ENCODE data around the gene SLC30A4. TPM values are rescaled to one million over a fixed set of nuclear protein-coding genes. Genes with fewer than 3 reads are reported as not detected.
"Not testable (repeated sequence)": the region's sequence is repeated elsewhere in the genome, so short reads cannot be mapped to it uniquely, and the experiment has no call there.

SLC30A4 gene
- total RNA-seq, 2 experiments from 2014 or later = 3.5 to 4.3 TPM

DNA sequence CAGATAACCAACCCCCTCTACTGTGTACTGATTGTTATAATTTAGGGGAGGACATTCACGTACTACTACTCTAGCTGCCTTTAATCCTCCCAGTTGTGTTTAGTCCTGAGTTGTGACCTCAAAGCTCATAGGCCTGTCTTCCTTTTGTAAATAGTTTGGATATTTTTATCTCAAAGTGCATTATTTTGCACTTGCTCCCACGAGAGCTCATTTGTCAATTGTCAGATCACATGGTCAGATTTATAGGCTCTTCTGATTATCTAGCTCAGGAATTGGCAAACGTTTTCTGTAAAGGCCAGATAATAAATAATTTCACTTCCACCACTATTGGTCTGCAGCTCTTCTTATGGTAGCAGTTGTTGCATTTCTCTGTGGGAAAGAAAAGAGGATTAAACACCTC, 14.4 kb upstream of the SLC30A4 start:
- POLR2A ChIA-PET = no interaction called here
- H3K27ac Mint-ChIP-seq = no peak overlapping the region
- no peaks in the 10 kb centered on the region for H3K36me3 Mint-ChIP-seq (ENCODE audit: low read depth)
- CTCF ChIA-PET = interaction anchor here (1.3 kb wide), 1 partner anchor 11 kb away, joined by 5 read pairs; no protein-coding TSS in a partner anchor
- H3K4me3 Mint-ChIP-seq = no peak overlapping the region
- H3K27me3 Mint-ChIP-seq = peaks cover 6% of the 10 kb centered on the region
- no peak for DNase-seq
- no peaks in the 10 kb centered on the region for H3K9me3 Mint-ChIP-seq
- no peaks in the 10 kb centered on the region for H3K4me1 Mint-ChIP-seq

DNA sequence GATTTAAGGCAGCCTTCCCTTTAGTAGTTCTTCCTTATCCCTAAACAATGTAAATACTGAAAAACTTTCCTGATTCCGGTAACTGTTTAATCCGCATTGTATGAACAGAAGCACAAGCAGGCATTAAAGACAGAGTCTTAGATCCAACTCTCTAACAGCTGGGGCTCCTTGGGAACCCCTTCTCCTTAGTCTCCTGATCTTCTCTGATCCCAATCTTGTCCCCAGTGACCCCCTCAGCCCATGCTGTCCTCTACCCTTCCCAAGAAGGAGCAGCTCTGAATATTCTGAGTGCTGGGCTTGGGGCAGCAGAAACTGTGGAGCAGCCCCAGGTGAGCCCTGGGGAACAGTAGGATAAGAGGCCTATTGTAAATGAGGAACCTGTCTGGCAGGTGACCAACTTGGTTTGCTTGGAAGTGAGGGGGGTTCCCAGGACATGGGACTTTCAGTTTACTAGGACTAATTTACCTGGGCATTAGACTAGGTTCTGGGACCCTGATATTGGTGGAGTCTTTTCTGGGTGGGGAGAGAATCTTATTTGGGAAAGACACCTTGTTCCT, 13.0 kb upstream of the SLC30A4 start:
- ChIA-PET CTCF (no interaction called here), POLR2A (no interaction called here)
- peaks cover 7% of the 10 kb centered on the region for H3K27me3 Mint-ChIP-seq
- H3K4me3 Mint-ChIP-seq = no peak overlapping the region
- no peaks in the 10 kb centered on the region for H3K36me3 Mint-ChIP-seq (ENCODE audit: low read depth)
- no peak overlapping the region for H3K27ac Mint-ChIP-seq
- no peaks in the 10 kb centered on the region for H3K9me3 Mint-ChIP-seq
- no peak for DNase-seq
- no peaks in the 10 kb centered on the region for H3K4me1 Mint-ChIP-seq

DNA sequence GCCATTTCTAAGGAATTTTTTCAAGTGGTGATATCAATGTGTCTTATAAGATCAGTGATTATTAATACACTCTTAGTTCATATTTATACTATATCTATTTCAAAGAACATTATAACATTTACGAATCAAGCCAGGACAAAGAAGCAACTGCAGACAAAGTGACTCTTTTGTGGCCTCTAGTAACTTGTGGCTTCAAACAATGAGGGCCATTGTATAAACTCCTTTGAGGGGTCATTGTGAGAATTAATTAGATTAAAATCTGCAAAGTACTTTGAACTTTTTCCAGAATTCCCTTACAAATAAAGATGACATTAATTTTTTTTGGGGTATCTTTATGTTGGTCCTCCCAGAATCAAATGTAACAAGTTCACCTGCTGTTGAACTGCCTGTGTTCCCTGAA, 12.3 kb upstream of the SLC30A4 start:
- Mint-ChIP-seq H3K9me3 (no peaks in the 10 kb centered on the region), H3K4me1 (no peaks in the 10 kb centered on the region), H3K27me3 (peaks cover 7% of the 10 kb centered on the region), H3K27ac (no peak overlapping the region), H3K4me3 (no peak overlapping the region), H3K36me3 (ENCODE audit: low read depth) (no peaks in the 10 kb centered on the region)
- no peak for DNase-seq
- ChIA-PET POLR2A (no interaction called here), CTCF (no interaction called here)

DNA sequence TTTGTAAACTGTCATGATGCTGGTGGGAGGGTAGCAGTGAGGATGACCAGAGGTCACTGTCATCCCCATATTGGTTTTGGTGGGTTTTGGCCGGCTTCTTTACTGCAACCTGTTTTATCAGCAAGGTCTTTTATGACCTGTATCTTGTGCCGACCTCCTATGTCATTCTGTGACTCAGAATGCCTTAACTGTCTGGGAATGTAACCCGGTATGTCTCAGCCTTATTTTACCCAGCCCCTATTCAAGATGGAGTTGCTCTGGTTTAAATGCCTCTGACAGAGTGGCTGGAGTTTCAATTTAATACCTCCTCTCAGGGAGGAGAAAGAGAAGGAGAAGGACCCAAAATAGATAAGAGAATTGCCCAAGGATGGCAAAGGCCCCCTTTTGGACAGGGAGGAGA, 10.3 kb upstream of the SLC30A4 start:
- H3K9me3 Mint-ChIP-seq; CTCF ChIA-PET; H3K36me3 Mint-ChIP-seq (ENCODE audit: low read depth); POLR2A ChIA-PET; H3K27ac Mint-ChIP-seq; DNase-seq; H3K4me1 Mint-ChIP-seq; H3K27me3 Mint-ChIP-seq; H3K4me3 Mint-ChIP-seq: not testable (repeated sequence)

DNA sequence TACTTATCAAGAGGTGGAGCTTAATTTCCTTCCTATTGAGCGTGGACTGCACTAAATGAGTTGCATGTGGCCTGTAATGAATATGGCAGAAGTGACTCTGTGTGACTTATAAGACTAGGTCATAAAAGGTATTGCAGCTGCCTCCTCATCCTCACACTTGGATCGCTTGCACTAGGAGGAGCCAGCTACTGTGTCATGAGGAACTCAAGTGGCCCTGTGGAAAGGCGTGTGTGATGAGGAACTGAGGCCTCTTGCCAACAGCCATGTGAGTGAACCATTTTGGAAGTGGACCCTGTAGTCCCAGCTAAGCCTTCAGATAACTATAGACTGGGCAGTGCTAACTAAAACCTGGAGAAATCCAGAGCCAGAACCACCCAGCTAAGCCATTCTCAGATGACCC, 7.1 kb upstream of the SLC30A4 start:
- ChIA-PET CTCF (interaction anchor here (0.6 to 1.4 kb wide), 3 partner anchors 9 to 114 kb away, joined by 3 to 5 read pairs (median 4); no protein-coding TSS in a partner anchor), POLR2A (interaction anchor here (0.5 kb wide), 1 partner anchor 44 kb away, joined by 3 read pairs; no protein-coding TSS in a partner anchor)
- Mint-ChIP-seq H3K4me3 (no peak overlapping the region), H3K27ac (no peak overlapping the region), H3K36me3 (ENCODE audit: low read depth) (no peaks in the 10 kb centered on the region), H3K9me3 (no peaks in the 10 kb centered on the region), H3K27me3 (peaks cover 17% of the 10 kb centered on the region), H3K4me1 (no peaks in the 10 kb centered on the region)
- no peak for DNase-seq

DNA sequence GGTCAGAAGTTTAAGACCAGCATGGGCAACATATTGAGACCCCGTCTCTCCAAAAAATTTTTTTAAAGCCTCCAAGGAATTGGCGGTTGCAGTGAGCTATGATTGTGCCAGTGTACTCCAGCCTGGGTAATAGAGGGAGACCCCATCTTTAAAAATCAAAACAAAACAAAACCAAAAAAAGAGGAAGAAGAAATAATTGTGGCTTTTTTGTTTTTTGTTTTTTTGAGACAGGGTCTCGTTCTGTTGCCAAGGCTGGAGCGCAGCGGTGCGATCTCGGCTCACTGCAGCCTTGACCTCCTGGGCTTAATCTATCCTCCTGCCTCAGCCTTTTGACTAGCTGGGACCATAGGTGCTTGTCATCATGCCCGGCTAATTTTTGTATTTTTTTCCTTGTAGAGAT, 4.5 kb upstream of the SLC30A4 start:
- Mint-ChIP-seq H3K4me3 (no peak overlapping the region), H3K27ac (no peak overlapping the region), H3K27me3 (peaks cover 29% of the 10 kb centered on the region), H3K4me1 (peaks cover 5% of the 10 kb centered on the region), H3K36me3 (ENCODE audit: low read depth) (no peaks in the 10 kb centered on the region), H3K9me3 (no peaks in the 10 kb centered on the region)
- CTCF ChIA-PET = interaction anchor here (0.6 kb wide), 1 partner anchor 931 kb away, joined by 4 read pairs; no protein-coding TSS in a partner anchor
- no peak for DNase-seq
- POLR2A ChIA-PET = no interaction called here

DNA sequence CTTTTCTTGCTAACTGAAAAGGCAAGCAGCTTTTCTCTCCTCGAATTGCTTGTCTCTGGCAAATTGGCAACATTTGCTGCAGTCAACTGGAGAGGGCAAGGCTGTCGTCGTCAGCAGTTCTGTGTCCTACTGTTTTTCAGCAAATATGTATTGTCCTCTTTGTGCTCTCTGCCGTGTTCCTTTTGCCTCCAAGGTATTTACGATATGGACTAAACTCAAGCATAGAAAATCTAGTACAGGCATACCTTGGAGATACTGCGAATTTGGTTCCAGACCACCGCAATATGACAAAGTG, 558 bp upstream of the SLC30A4 start:
- peak overlapping the region; percentile 81 for H3K4me3 Mint-ChIP-seq
- peaks cover 22% of the 10 kb centered on the region for H3K4me1 Mint-ChIP-seq
- H3K27ac Mint-ChIP-seq = peak overlapping the region; percentile 80
- no peaks in the 10 kb centered on the region for H3K36me3 Mint-ChIP-seq (ENCODE audit: low read depth)
- CTCF ChIA-PET = no interaction called here
- peaks cover 26% of the 10 kb centered on the region for H3K27me3 Mint-ChIP-seq
- no peaks in the 10 kb centered on the region for H3K9me3 Mint-ChIP-seq
- DNase-seq = no peak
- POLR2A ChIA-PET = no interaction called here

DNA sequence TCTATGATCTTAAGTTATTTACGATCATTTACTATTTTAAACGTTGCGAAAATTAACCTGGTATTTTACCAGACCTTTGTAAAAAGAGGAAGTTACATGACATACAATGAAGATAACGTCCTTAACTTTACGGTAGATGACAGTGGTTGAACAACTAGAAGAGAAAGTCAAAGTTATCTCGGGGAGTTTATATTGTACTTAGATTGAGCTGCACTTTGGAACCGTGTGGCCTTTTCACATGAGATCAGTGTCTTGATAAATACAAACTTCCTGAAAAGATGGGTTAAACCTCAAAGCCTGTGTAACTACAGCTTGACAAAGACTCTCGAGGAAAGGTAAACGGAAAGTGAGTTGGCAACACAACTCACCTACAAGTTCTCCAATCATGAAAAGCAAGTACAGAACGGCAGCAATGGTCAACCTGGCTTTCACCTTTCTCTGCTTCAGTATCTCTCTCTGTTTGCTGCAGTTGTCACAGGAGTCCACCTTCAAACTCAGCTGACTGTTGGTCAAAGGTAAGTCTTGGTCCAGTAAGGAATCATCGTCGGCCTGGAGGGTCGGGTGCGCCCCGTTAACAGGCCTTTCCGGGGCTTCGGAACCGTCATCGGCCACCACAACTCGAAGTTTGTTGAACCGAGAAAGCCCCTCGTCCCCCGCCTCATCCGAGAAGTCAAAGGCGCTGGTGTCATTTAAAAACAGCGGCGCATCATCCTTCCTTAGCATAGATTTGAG, 793 bp downstream of the SLC30A4 start:
- H3K4me3 Mint-ChIP-seq = peak overlapping the region; percentile 86
- ChIA-PET CTCF (no interaction called here), POLR2A (no interaction called here)
- H3K36me3 Mint-ChIP-seq (ENCODE audit: low read depth) = no peaks in the 10 kb centered on the region
- peak overlapping the region; percentile 85 for H3K27ac Mint-ChIP-seq
- H3K4me1 Mint-ChIP-seq = peaks cover 22% of the 10 kb centered on the region
- DNase-seq = peak; percentile 7
- H3K27me3 Mint-ChIP-seq = peaks cover 26% of the 10 kb centered on the region
- no peaks in the 10 kb centered on the region for H3K9me3 Mint-ChIP-seq

DNA sequence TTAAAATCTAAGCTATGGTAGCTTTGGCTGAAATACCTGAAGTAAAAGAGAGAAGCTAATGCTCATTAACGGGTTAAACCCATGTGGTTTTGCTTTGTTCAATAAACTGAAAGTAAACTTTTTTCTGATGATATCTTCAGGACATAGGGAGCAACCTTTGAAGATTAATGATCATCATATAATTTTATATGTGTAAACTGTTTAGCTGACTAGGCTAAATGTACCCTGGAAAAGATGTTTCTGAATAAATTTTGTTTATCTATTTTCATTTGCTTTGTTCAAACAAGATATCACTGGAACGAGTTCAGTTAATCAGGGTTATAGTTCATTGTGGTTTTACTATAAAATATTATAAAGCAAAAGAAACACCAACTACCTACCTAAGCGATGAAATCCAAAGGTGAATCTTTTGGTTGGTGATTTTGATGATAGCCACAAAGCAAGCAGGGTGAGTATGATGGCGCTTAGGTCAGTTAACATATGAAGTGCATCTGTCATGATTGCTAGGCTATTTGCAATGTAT, 11.7 kb downstream of the SLC30A4 start:
- no peaks in the 10 kb centered on the region for H3K9me3 Mint-ChIP-seq
- CTCF ChIA-PET = no interaction called here
- H3K36me3 Mint-ChIP-seq (ENCODE audit: low read depth) = peaks cover 6% of the 10 kb centered on the region
- H3K4me3 Mint-ChIP-seq = no peak overlapping the region
- POLR2A ChIA-PET = no interaction called here
- no peaks in the 10 kb centered on the region for H3K4me1 Mint-ChIP-seq
- no peak for DNase-seq
- H3K27ac Mint-ChIP-seq = no peak overlapping the region
- no peaks in the 10 kb centered on the region for H3K27me3 Mint-ChIP-seq

DNA sequence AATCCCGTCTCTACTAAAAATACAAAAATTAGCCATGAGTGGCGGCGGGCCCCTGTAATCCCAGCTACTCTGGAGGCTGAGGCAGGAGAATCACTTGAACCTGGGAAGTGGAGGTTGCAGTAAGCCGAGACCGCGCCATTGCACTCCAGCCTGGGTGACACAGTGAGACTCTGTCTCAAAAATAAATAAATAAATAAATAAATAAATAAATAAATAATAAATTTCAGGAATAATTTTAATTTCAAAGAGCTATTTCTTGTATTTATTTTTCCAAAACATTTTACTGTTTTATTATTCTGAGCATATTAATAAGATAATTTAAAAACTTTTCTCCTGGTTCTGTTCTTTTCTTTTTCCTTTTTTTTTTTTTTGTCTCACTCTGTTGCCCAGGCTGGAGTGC, 15.4 kb downstream of the SLC30A4 start:
- CTCF ChIA-PET; H3K36me3 Mint-ChIP-seq (ENCODE audit: low read depth); DNase-seq; H3K27me3 Mint-ChIP-seq; H3K9me3 Mint-ChIP-seq; H3K27ac Mint-ChIP-seq; H3K4me1 Mint-ChIP-seq; H3K4me3 Mint-ChIP-seq: not testable (repeated sequence)
- POLR2A ChIA-PET = interaction anchor here (0.6 kb wide), 1 partner anchor 80 kb away, joined by 3 read pairs; no protein-coding TSS in a partner anchor

DNA sequence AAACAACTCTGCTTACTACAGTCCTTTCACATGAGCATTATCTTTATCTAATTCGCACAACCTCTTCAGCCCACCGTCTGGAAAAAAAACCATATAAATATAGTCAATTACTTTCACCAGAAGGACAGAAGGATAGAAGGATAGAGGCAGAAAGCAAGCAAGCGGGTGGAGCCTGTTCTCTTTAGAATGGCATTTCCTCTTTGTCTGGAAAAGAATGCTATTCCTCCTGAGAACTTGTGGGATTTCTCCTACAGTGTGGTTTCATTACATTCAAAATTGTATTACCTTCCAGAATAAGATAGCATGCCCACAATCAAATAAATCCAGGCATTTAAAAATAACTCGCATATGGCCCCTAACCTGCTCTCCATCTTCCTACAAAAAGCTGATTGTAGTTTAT, 23.1 kb downstream of the SLC30A4 start:
- POLR2A ChIA-PET = no interaction called here
- Mint-ChIP-seq H3K27me3 (no peaks in the 10 kb centered on the region), H3K27ac (no peak overlapping the region), H3K9me3 (no peaks in the 10 kb centered on the region), H3K4me1 (no peaks in the 10 kb centered on the region), H3K4me3 (no peak overlapping the region), H3K36me3 (ENCODE audit: low read depth) (no peaks in the 10 kb centered on the region)
- CTCF ChIA-PET = interaction anchor here (0.6 kb wide), 1 partner anchor 70 kb away, joined by 3 read pairs; no protein-coding TSS in a partner anchor
- DNase-seq = no peak

DNA sequence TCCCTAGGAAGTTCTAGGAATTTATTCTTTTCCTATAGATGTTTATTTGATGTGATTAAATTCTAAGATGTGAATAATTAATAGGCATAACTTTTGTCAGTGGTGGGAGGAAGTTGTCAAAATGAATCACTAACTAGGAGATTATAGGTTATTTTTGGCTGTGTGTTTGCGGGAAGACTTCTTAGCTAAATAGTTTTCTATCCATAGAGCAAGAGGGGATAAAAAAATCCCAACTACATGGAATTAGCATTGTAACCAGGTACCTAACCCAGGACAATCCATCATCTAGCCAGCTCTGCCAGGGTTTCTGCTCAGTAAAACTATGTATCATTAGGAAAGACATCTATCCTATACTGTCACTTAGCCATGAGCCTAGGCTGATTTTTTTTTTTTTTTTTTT, 23.9 kb downstream of the SLC30A4 start:
- POLR2A ChIA-PET = no interaction called here
- Mint-ChIP-seq H3K4me3 (no peak overlapping the region), H3K4me1 (no peaks in the 10 kb centered on the region), H3K36me3 (ENCODE audit: low read depth) (no peaks in the 10 kb centered on the region), H3K27me3 (no peaks in the 10 kb centered on the region), H3K27ac (no peak overlapping the region), H3K9me3 (no peaks in the 10 kb centered on the region)
- no peak for DNase-seq
- CTCF ChIA-PET = interaction anchor here (0.6 kb wide), 1 partner anchor 69 kb away, joined by 3 read pairs; no protein-coding TSS in a partner anchor

DNA sequence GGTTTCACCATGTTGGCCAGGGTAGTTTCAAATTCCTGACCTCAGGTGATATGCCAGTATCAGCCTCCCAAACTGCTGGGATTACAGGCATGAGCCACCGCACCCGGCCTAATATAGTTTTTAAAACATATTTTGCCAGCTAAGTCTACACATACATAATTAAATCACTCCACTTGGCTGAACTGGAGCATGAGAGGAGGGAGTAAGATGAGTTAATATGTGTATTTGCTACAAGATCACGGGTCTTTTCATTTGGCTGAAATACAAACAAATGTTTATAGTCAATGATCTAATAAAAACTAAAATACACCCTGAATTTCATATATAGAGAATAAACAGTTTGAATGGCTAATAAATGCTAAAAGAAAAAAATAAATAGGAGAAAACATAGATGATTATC, 25.3 kb downstream of the SLC30A4 start:
- POLR2A ChIA-PET = no interaction called here
- Mint-ChIP-seq H3K36me3 (ENCODE audit: low read depth) (no peaks in the 10 kb centered on the region), H3K9me3 (no peaks in the 10 kb centered on the region), H3K4me3 (no peak overlapping the region), H3K27ac (no peak overlapping the region), H3K4me1 (no peaks in the 10 kb centered on the region), H3K27me3 (no peaks in the 10 kb centered on the region)
- CTCF ChIA-PET = no interaction called here
- DNase-seq = no peak

DNA sequence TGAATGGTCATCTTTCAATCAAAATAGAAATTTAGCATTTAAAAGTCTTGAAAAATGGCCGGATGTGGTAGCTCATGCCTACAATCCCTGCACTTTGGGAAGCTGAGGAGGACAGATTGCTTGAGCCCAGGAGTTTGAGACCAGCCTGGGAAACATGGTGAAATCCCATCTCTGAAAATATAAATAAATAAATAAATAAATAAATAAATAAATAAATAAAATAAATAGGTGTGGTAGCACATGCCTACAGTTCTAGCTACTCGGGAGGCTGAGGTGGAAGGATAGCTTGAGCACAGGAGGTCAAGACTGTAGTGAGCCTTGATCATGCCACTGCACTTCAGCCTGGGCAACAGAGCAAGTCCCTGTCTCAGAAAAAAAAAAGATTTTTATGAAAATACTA, 25.9 kb downstream of the SLC30A4 start:
- H3K36me3 Mint-ChIP-seq (ENCODE audit: low read depth) = no peaks in the 10 kb centered on the region
- no peak overlapping the region for H3K4me3 Mint-ChIP-seq
- ChIA-PET CTCF (no interaction called here), POLR2A (no interaction called here)
- DNase-seq = no peak
- H3K4me1 Mint-ChIP-seq = no peaks in the 10 kb centered on the region
- H3K27me3 Mint-ChIP-seq = no peaks in the 10 kb centered on the region
- H3K9me3 Mint-ChIP-seq = no peaks in the 10 kb centered on the region
- H3K27ac Mint-ChIP-seq = no peak overlapping the region

Measured in activated CD4-positive, alpha-beta T cell treated with anti-CD3 and anti-CD28 coated beads, Interleukin-2, amount 10 ng/mL, durations not matched to agents 7 days and 5 days (primary cell).